Activated gamma-delta T cell (primary cell): ENCODE data around the gene BARHL1.

ENCODE experiments used
- DNase-seq: peaks from one replicate; lab custom pipeline; 2025; lab: John Stamatoyannopoulos, UW

BARHL1 gene

GRCh38 chr9:132587592-132587955 lies 5.2 kb downstream of the BARHL1 start:
- no peak for DNase-seq

GRCh38 chr9:132588098-132588497 lies 5.7 kb downstream of the BARHL1 start:
- no peak for DNase-seq

GRCh38 chr9:132588501-132589147 lies 6.2 kb downstream of the BARHL1 start:
- DNase-seq, result no peak

- no peak for DNase-seq
These were observed 7.0 kb downstream of the BARHL1 start for GRCh38 chr9:132589148-132590036.

GRCh38 chr9:132590037-132590317 lies 7.6 kb downstream of the BARHL1 start:
- no peak for DNase-seq

- DNase-seq, result no peak
These were observed 8.1 kb downstream of the BARHL1 start for GRCh38 chr9:132590318-132591182.

GRCh38 chr9:132591244-132591643 lies 8.8 kb downstream of the BARHL1 start:
- DNase-seq, result no peak

GRCh38 chr9:132591751-132592314 lies 9.4 kb downstream of the BARHL1 start:
- DNase-seq, result no peak

GRCh38 chr9:132592451-132592850 lies 10.0 kb downstream of the BARHL1 start:
- no peak for DNase-seq

- DNase-seq, result no peak
These were observed 12.0 kb downstream of the BARHL1 start for GRCh38 chr9:132594412-132594811.

- DNase-seq, result no peak
These were observed 12.9 kb downstream of the BARHL1 start for GRCh38 chr9:132595319-132595718.

GRCh38 chr9:132596200-132596599 lies 13.8 kb downstream of the BARHL1 start:
- DNase-seq, result no peak

- DNase-seq, result no peak
These were observed 14.8 kb downstream of the BARHL1 start for GRCh38 chr9:132597073-132597775.

GRCh38 chr9:132600326-132600984 lies 18.0 kb downstream of the BARHL1 start:
- no peak for DNase-seq

GRCh38 chr9:132602207-132602606 lies 19.8 kb downstream of the BARHL1 start:
- DNase-seq, result no peak

- DNase-seq, result no peak
These were observed 23.0 kb downstream of the BARHL1 start for GRCh38 chr9:132605387-132605786.

GRCh38 chr9:132606066-132606465 lies 23.7 kb downstream of the BARHL1 start:
- DNase-seq, result no peak

GRCh38 chr9:132609184-132609583 lies 26.8 kb downstream of the BARHL1 start:
- no peak for DNase-seq

- DNase-seq, result no peak
These were observed 27.4 kb downstream of the BARHL1 start for GRCh38 chr9:132609829-132610228.

GRCh38 chr9:132610661-132611060 lies 28.3 kb downstream of the BARHL1 start:
- DNase-seq, result no peak

GRCh38 chr9:132614324-132614723 lies 31.9 kb downstream of the BARHL1 start:
- DNase-seq, result no peak
